K562 (cell line): ENCODE measurements around the gene PDCD6IP. TPM values are rescaled to one million over a fixed set of nuclear protein-coding genes. Genes with fewer than 3 reads are reported as not detected.

Source experiments
- ATAC-seq: fragments of 200-7000 bp; cut with Tn5 transposase; 3 replicates; pipeline ENCODE4 v1.9.1; 2020; ENCODE audit warnings: moderate library complexity
- BruUV-seq: library from RNA; stranded (reverse); fragments of 400-500 nt; replicated peaks from 2 replicates; lab custom pipeline; 2021; lab: Mats Ljungman, UMichigan
- CTCF ChIA-PET: fragments of 300-600 bp; formaldehyde crosslinking; extraction: SDS; loops from one replicate; lab custom pipeline; 2021; ENCODE audit warnings: low intra/inter-chr PET ratio; lab: Yijun Ruan, JAX
- POLR2A ChIA-PET: fragments of 300-600, 350-650 bp; sonication (Branson Sonifier 250); formaldehyde crosslinking; extraction: SDS; loops from one replicate; lab custom pipeline; 2021; ENCODE audit warnings: antibody characterized with exemption, inconsistent platforms; lab: Yijun Ruan, JAX
- DNase-seq, 4 experiments: peaks; one replicate each; pipeline versions ENCODE4 v3.0.0 to v3.0.0-alpha.2; 2011 to 2018; ENCODE audit warnings: low spot score in 3 of 4, mixed read lengths in 3 of 4; ENCODE audit errors: extremely low read depth in 1 of 4
- FAIRE-seq: peaks from 2 replicates; lab custom pipeline; 2011; peaks lifted over from hg19 to GRCh38; lab: Jason Lieb, UNC
- H2AFZ ChIP-seq: 2 replicates; pipeline ENCODE4 v1.6.0; 2011; ENCODE audit warnings: low read depth, low read length, control low read depth, inconsistent platforms
- H3K27ac ChIP-seq: fragments of 200-600 bp; 3 replicates; pipeline ENCODE4 v1.8.0; 2011; ENCODE audit warnings: low read depth, mild to moderate bottlenecking, control low read depth, inconsistent platforms, low read length, moderate library complexity, mixed read lengths; ENCODE audit errors: extremely low read depth
- H3K27me3 ChIP-seq, 2 experiments: fragments of 300-600 bp in 1 of 2; 2 replicates in 1 of 2; 3 replicates in 1 of 2; pipeline versions ENCODE4 v1.6.0 to v1.8.0; 2011; ENCODE audit warnings: inconsistent platforms in 2 of 2, low read length in 2 of 2, mild to moderate bottlenecking in 1 of 2, mixed read lengths in 1 of 2, moderate library complexity in 1 of 2; ENCODE audit not compliant: control insufficient read depth in 2 of 2, insufficient read depth in 2 of 2
- H3K36me3 ChIP-seq: fragments of 300-600 bp; 3 replicates; pipeline ENCODE4 v1.8.0; 2011; ENCODE audit warnings: mild to moderate bottlenecking, low read length, inconsistent platforms; ENCODE audit not compliant: control insufficient read depth, insufficient read depth
- H3K4me1 ChIP-seq, 2 experiments: fragments of 200-600 bp in 1 of 2; replicated peaks in 1 of 2; 2 replicates in 1 of 2; 3 replicates in 1 of 2; pipeline versions ENCODE4 v1.5.1 to v1.8.0; 2011; ENCODE audit warnings: inconsistent platforms in 2 of 2, low read length in 2 of 2, mild to moderate bottlenecking in 1 of 2, mixed read lengths in 1 of 2, moderate library complexity in 1 of 2; ENCODE audit not compliant: control insufficient read depth in 2 of 2, insufficient read depth in 2 of 2
- H3K4me2 ChIP-seq: 2 replicates; pipeline ENCODE4 v1.6.1; 2011; ENCODE audit warnings: low read length, control low read depth, inconsistent platforms, mixed read lengths; ENCODE audit not compliant: insufficient read depth
- H3K4me3 ChIP-seq: fragments of 200-600 bp; sonication (generic), shearing (Covaris generic); 2 replicates; pipeline ENCODE4 v1.5.1; 2016; ENCODE audit warnings: control low read depth, inconsistent platforms
- H3K79me2 ChIP-seq: fragments of 200-600 bp; 3 replicates; pipeline ENCODE4 v1.8.0; 2011; ENCODE audit warnings: low read length, inconsistent platforms; ENCODE audit not compliant: control insufficient read depth, insufficient read depth
- H3K9ac ChIP-seq, 2 experiments: 2 replicates each; pipeline versions ENCODE4 v1.6.0 to v1.6.1; 2011; ENCODE audit warnings: low read depth in 2 of 2, low read length in 2 of 2, control low read depth in 1 of 2, inconsistent platforms in 1 of 2, mild to moderate bottlenecking in 1 of 2, mixed read lengths in 1 of 2; ENCODE audit not compliant: insufficient read depth in 1 of 2
- H3K9me1 ChIP-seq: one replicate; pipeline ENCODE4 v1.6.0; 2011; ENCODE audit warnings: inconsistent platforms, mild to moderate bottlenecking, low read length, moderate library complexity; ENCODE audit not compliant: control insufficient read depth, insufficient read depth
- H3K9me3 ChIP-seq: replicated peaks from 2 replicates; pipeline ENCODE4 v1.5.1; 2011; ENCODE audit warnings: low read depth, low read length, inconsistent platforms; ENCODE audit not compliant: control insufficient read depth, insufficient read depth
- H4K20me1 ChIP-seq: replicated peaks from 2 replicates; pipeline ENCODE4 v1.6.1; 2011; ENCODE audit warnings: low read length, inconsistent platforms, mixed read lengths; ENCODE audit not compliant: control insufficient read depth, insufficient read depth
- EP300 ChIP-seq: IDR thresholded peaks from 2 replicates; pipeline ENCODE4 v1.6.1; 2012; ENCODE audit warnings: low read length, improper control_type of control experiment
- GABPB2 ChIP-seq: fragments of 250-450 bp; sonication (Bioruptor Pico); conservative IDR thresholded peaks from 2 replicates; pipeline ENCODE4 v1.5.1; 2021; ENCODE audit warnings: mild to moderate bottlenecking
- NELFE ChIP-seq: IDR thresholded peaks from 2 replicates; pipeline ENCODE4 v1.6.1; 2011; ENCODE audit warnings: mild to moderate bottlenecking; ENCODE audit not compliant: insufficient read depth, insufficient read length
- NR4A1 ChIP-seq, 2 experiments: fragments of 250-450 bp in 1 of 2; fragments of 450-650 bp in 1 of 2; sonication (Bioruptor Pico) in 1 of 2; IDR thresholded peaks; 2 replicates each; pipeline versions ENCODE4 v1.4.0 to v1.6.1; 2016 to 2020; ENCODE audit warnings: mild to moderate bottlenecking in 2 of 2, missing compliant biosample characterization in 1 of 2, missing genetic modification characterization in 1 of 2, moderate library complexity in 1 of 2
- ZBTB5 ChIP-seq: fragments of 450-650 bp; IDR thresholded peaks from 2 replicates; pipeline ENCODE4 v1.6.1; 2017; ENCODE audit warnings: antibody characterized with exemption
- ZFP36 ChIP-seq: fragments of 150-350 bp; IDR thresholded peaks from 2 replicates; pipeline ENCODE4 v1.6.1; 2018; ENCODE audit warnings: low read length, low read depth; ENCODE audit not compliant: partially characterized antibody
- ZNF449 ChIP-seq: fragments of 250-450 bp; sonication (Bioruptor Pico); IDR thresholded peaks from 2 replicates; pipeline ENCODE4 v1.8.0; 2022; ENCODE audit warnings: moderate library complexity, mild to moderate bottlenecking, inconsistent platforms
- ZNF589 ChIP-seq: fragments of 200-800 bp; sonication (Bioruptor generic); IDR thresholded peaks from 2 replicates; pipeline ENCODE4 v1.6.1; 2016; ENCODE audit warnings: low read depth, missing genetic modification characterization, missing compliant biosample characterization
- WGBS: fragments of 100-300 bp; shearing (Covaris generic); methylation state at CpG from one replicate; pipeline ENCODE4 v1.1.6; 2016; ENCODE audit warnings: low coverage, mixed read lengths; ENCODE audit not compliant: insufficient coverage; ENCODE audit errors: missing lambda C conversion rate; 5-methylcytosine and 5-hydroxymethylcytosine counted together
- in situ Hi-C: fragments of 300-500 bp; cut with MboI; formaldehyde crosslinking; loops from 4 replicates; pipeline ENCODE4 v1.15.0; 2018; ENCODE audit warnings: inconsistent platforms, mixed read lengths
- intact Hi-C: fragments of 100-400 bp; cut with micrococcal nuclease; formaldehyde crosslinking; loops from 2 replicates; pipeline ENCODE4 v1.14.2; 2022
- polyA plus RNA-seq, 8 experiments: library from polyadenylated mRNA; depleted of rRNA in 4 of 8; stranded (reverse) in 5 of 8; unstranded in 3 of 8; fragments of >200 nt; fragmentation: Nextera tagmentation in 2 of 8; fragmentation: Illumina TruSeq in 1 of 8; extraction: Ambion mirVana in 2 of 8; extraction: Trizol in 1 of 8; gene quantifications; 2 replicates each; pipeline versions ENCODE4 v1.2.1 to v1.2.3, GENCODE V29; 2011 to 2014; ENCODE audit warnings: inconsistent platforms in 1 of 8, missing spikeins in 1 of 8
- total RNA-seq, 7 experiments: library from RNA; depleted of rRNA in 6 of 7; stranded (reverse); fragments of >200 nt in 6 of 7; fragmentation: Illumina TruSeq in 2 of 7; extraction: Trizol in 2 of 7; gene quantifications; 2 replicates each; pipeline versions ENCODE4 v1.2.1 to v1.2.3, GENCODE V29; 2011 to 2021; ENCODE audit warnings: low replicate concordance in 1 of 7

The PDCD6IP gene
- total and polyA plus RNA-seq, 9 of the 15 experiments (the other 6 are each of a cell fraction or from before 2014, with no cell fraction given), result 40.2 to 302 (median 122) TPM

GRCh38 chr3:33879540-33879939, 81.1 kb downstream of the PDCD6IP start:
- CTCF ChIA-PET, result interaction anchor here (1.7 kb wide), 1 partner anchor 136 kb away, joined by 3 read pairs; no protein-coding TSS in a partner anchor

GRCh38 chr3:33881156-33882064, 83.0 kb downstream of the PDCD6IP start:
- intact Hi-C loops, result loop anchor here (5.0 kb wide), 2 partner anchors 226 to 381 kb away; no protein-coding TSS in a partner anchor
- FAIRE-seq (no peak), DNase-seq (no peak), ATAC-seq (no peak)
- Histone ChIP-seq H3K9ac (0 out of 4 replicates have a peak overlapping the region, but pooled peaks of 1 of the 2 experiments have one; percentile 13), H3K4me1 (peaks cover 0 to 12% of the 10 kb centered on the region in 2 experiments; a peak in 2 of 5 replicates), H3K27ac (no peak overlapping the region), H3K79me2 (no peaks in the 10 kb centered on the region), H4K20me1 (no peaks in the 10 kb centered on the region), H3K9me1 (no peaks in the 10 kb centered on the region), H3K4me3 (no peak overlapping the region), H3K4me2 (no peak overlapping the region), H2AFZ (no peak overlapping the region), H3K27me3 (no peaks in the 10 kb centered on the region), H3K36me3 (no peaks in the 10 kb centered on the region), H3K9me3 (no peaks in the 10 kb centered on the region)
- ChIA-PET CTCF (interaction anchor here (1.7 to 4.3 kb wide), 2 partner anchors 134 kb away, joined by 3 to 43 read pairs; no protein-coding TSS in a partner anchor), POLR2A (interaction anchor here (0.7 to 2.9 kb wide), 4 partner anchors 33 to 733 kb away, joined by 3 to 10 read pairs (median 4); no protein-coding TSS in a partner anchor)
- no TSS peak for BruUV-seq
- in situ Hi-C loops, result loop anchor here (5.0 to 25.0 kb wide), 3 partner anchors 136 to 806 kb away; no protein-coding TSS in a partner anchor
- 40% methylated on average over 14 of the region's 14 CpGs for WGBS
- no peak for TF ChIP-seq GABPB2 (CRISPR knock-in tag)
- no peak for TF ChIP-seq NR4A1 (CRISPR knock-in tag; IDR thresholded peaks at IDR 0.05)
- no peak for TF ChIP-seq NR4A1 (tag; IDR thresholded peaks at IDR 0.05)
- TF ChIP-seq EP300, result no peak
- no peak for TF ChIP-seq ZBTB5
- TF ChIP-seq ZNF449 (CRISPR knock-in tag), result no peak

More at GRCh38 chr3:33879540-33879939, 81.1 kb downstream of the PDCD6IP start:
- Histone ChIP-seq H3K9me1 (no peaks in the 10 kb centered on the region), H3K4me1 (peaks cover 0 to 10% of the 10 kb centered on the region in 2 experiments; a peak in 2 of 5 replicates), H3K27ac (no peak overlapping the region), H3K9ac (no peak overlapping the region), H3K36me3 (no peaks in the 10 kb centered on the region), H4K20me1 (no peaks in the 10 kb centered on the region), H3K27me3 (no peaks in the 10 kb centered on the region), H2AFZ (no peak overlapping the region), H3K4me3 (no peak overlapping the region), H3K4me2 (no peak overlapping the region), H3K9me3 (no peaks in the 10 kb centered on the region), H3K79me2 (no peaks in the 10 kb centered on the region)
- no peak for DNase-seq
- in situ Hi-C loops, result loop anchor here (25.0 kb wide), 1 partner anchor 383 kb away; no protein-coding TSS in a partner anchor
- no peak for FAIRE-seq
- intact Hi-C loops, result no loop called here
- POLR2A ChIA-PET, result interaction anchor here (0.7 to 2.9 kb wide), 2 partner anchors 35 to 137 kb away, joined by 4 to 10 read pairs; no protein-coding TSS in a partner anchor
- peak; percentile 53 for TF ChIP-seq ZFP36
- no peak for TF ChIP-seq NELFE
- TF ChIP-seq ZNF589 (CRISPR knock-in tag), result no peak
- no TSS peak for BruUV-seq
- 20% methylated on average over 2 of the region's 2 CpGs for WGBS
- no peak for ATAC-seq
